ENCODE measurements around the gene ZNF569. TPM values are rescaled to one million over a fixed set of nuclear protein-coding genes. Genes with fewer than 3 reads are reported as not detected.

ZNF569 gene
- total and polyA plus RNA-seq, 2 experiments from 2014 or later, result 7.9 to 18.7 TPM

- Histone ChIP-seq H4K20me1 (replicated peaks; ENCODE audit: insufficient read depth) (no peaks in the 10 kb centered on the region), H3K4me1 (ENCODE audit: insufficient read depth) (peaks cover 6% of the 10 kb centered on the region)
These were observed 39.9 kb upstream of the ZNF569 start for GRCh38 chr19:37507167-37507464.

More at GRCh38 chr19:37507167-37507464, 39.9 kb upstream of the ZNF569 start:
- H3K27me3 ChIP-seq (ENCODE audit: insufficient read depth), result no peaks in the 10 kb centered on the region
- no peak overlapping the region for H3K27ac ChIP-seq (ENCODE audit: low read depth)
- peak overlapping the region; percentile 95 for H3K4me2 ChIP-seq
- Mint-ChIP-seq H3K27ac (no peak overlapping the region), H3K4me3 (no peak overlapping the region), H3K36me3 (ENCODE audit: low read depth) (peaks cover 39% of the 10 kb centered on the region), H3K4me1 (peaks cover 3% of the 10 kb centered on the region; the same call in 2 of the 3 replicates), H3K9me3 (peaks cover 20% of the 10 kb centered on the region), H3K27me3 (ENCODE audit: insufficient read depth, low read depth, poor library complexity) (peaks cover 4% of the 10 kb centered on the region)
- DNase-seq (ENCODE audit: low spot score) (no peak), ATAC-seq (no peak)
- H3K9me2 ChIP-seq (ENCODE audit: insufficient read depth), result no peaks in the 10 kb centered on the region
- 0 out of 2 replicates have a peak, but pooled peaks have one; percentile 41 for TF ChIP-seq POLR2AphosphoS5 (IDR thresholded peaks at IDR 0.05; ENCODE audit: low read depth)
- no peak for TF ChIP-seq ZNF462 (CRISPR knock-in tag; IDR thresholded peaks at IDR 0.05)
- H2AFZ ChIP-seq, result peak overlapping the region; percentile 72
- H3K79me2 ChIP-seq (replicated peaks; ENCODE audit: insufficient read depth), result peaks cover 14% of the 10 kb centered on the region; the same call in 1 of the 2 replicates
- H3K4me3 ChIP-seq, result peak overlapping the region; percentile 74
- H3F3A ChIP-seq (replicated peaks; ENCODE audit: low read depth), result no peaks in the 10 kb centered on the region
- H3K36me3 ChIP-seq (ENCODE audit: insufficient read depth), result no peaks in the 10 kb centered on the region

All from GM23338 (cell line).